ENCODE measurements around the gene TIGAR. TPM values are rescaled to one million over a fixed set of nuclear protein-coding genes. Genes with fewer than 3 reads are reported as not detected.

The TIGAR gene, protein sequence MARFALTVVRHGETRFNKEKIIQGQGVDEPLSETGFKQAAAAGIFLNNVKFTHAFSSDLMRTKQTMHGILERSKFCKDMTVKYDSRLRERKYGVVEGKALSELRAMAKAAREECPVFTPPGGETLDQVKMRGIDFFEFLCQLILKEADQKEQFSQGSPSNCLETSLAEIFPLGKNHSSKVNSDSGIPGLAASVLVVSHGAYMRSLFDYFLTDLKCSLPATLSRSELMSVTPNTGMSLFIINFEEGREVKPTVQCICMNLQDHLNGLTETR
- 24.5 and 28.8 TPM in 2 replicates for polyA plus RNA-seq (2011; rRNA removed)
- 8.7 and 14.2 TPM in 2 replicates for polyA minus RNA-seq (2011; rRNA and poly(A)+ RNA removed)

DNA sequence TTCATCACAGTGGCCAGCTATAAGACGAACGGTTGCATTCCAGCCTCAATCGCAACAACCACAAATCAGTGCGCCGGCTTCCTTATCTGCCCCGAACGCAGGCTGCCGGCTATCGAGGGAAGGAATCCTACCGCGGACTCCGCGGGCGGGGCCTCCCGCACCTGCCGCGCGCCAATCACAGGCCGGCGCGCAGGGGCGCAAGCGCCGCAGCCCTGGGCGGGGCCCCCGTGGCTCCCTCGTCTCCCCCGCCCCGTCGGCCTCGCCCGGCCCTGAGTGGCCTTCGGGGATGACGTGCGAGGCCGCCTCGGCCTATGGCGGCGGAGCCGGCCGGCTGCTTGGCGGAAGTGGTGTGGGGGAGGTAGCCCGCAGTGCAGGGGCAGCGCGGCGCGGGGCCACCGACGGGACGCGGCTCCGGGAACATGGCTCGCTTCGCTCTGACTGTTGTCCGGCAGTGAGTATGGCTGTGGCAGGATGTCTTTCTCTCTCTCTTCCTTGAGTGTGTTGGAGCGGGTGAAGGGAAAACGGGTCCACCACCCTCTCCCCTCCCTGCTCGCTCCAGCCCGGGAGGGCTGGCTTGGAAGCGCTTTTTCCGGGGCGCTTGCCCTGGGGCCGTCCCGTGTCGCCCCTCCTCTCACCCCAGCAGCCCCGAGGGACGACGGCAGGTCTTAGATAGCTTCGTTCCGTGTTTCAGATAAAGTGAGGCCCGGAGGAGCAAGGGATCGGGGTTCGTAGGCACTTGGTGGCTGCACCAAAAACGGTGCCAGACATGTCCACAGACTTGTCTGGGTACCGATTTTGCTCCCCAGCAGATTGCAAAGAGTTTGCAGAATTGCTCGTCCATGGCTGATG lies at the start of gene TIGAR:
Gene TIGAR, plus strand, starts transcription at position 361 of the 849 bp plus-strand sequence. Its CDS starts 59 bp downstream, at position 420.
- peak within 1 kb of the TSS; percentile 90 for H3K4me3 ChIP-seq (ENCODE audit: low read depth, low read length)
- H3K9me3 ChIP-seq (ENCODE audit: control insufficient read depth, insufficient read depth, low read length), result peaks cover 3% of the 10 kb centered on the region; the same call in 1 of the 2 replicates
- peak; percentile 80 for DNase-seq (ENCODE audit: low read depth, low spot score)
- no peaks in the 10 kb centered on the region for H3K27me3 ChIP-seq (ENCODE audit: control insufficient read depth, insufficient read depth, low read length)
- ChIA-PET POLR2A (no interaction called here), CTCF (no interaction called here)
- H3K27ac ChIP-seq (ENCODE audit: low read depth, low read length), result peak within 1 kb of the TSS; percentile 88
- TF ChIP-seq, protein P1, sequence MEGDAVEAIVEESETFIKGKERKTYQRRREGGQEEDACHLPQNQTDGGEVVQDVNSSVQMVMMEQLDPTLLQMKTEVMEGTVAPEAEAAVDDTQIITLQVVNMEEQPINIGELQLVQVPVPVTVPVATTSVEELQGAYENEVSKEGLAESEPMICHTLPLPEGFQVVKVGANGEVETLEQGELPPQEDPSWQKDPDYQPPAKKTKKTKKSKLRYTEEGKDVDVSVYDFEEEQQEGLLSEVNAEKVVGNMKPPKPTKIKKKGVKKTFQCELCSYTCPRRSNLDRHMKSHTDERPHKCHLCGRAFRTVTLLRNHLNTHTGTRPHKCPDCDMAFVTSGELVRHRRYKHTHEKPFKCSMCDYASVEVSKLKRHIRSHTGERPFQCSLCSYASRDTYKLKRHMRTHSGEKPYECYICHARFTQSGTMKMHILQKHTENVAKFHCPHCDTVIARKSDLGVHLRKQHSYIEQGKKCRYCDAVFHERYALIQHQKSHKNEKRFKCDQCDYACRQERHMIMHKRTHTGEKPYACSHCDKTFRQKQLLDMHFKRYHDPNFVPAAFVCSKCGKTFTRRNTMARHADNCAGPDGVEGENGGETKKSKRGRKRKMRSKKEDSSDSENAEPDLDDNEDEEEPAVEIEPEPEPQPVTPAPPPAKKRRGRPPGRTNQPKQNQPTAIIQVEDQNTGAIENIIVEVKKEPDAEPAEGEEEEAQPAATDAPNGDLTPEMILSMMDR (IDR thresholded peaks at IDR 0.05; ENCODE audit: low read depth, low read length), result no peak

DNA sequence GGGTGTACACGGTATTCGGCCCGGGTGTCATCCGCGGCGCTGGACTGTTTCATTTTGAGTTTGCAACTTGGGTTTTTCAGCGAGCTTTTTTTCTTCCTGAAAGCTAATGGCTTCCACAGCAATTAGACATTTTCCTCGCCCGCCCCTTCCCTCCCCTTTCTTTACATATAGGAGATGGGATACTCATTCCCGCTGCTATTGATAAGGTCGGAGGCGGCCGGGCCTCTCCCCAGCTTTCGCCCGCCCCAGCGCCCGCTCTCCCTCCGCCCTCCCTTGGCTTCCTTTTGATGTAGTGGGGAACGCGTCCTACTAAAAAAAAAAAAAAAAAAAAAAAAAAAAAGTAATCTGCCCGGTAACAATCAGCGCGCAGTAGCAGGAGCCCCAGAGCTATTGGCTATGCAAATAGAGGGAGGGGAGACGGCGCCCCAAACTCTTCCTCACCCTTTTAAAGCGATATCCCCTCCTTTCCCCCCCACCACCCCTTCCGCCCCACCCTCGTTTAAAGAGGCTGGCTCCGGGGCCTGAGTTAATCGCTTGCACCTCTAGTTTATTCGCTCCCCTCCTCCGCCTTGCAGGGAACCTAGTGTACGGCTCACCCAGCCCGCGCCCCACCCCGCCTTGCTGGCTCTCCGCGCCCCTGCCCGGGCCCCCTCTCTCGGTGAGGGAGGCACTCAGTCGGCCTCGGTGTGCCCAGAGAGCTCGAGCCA lies 49.1 kb upstream of the TIGAR start:
- peaks cover 88% of the 10 kb centered on the region for H3K27me3 ChIP-seq (ENCODE audit: control insufficient read depth, insufficient read depth, low read length)
- H3K27ac ChIP-seq (ENCODE audit: low read depth, low read length), result no peak overlapping the region
- peak overlapping the region; percentile 35 for H3K4me3 ChIP-seq (ENCODE audit: low read depth, low read length)
- DNase-seq (ENCODE audit: low read depth, low spot score), result no peak
- TF ChIP-seq, protein P1 (IDR thresholded peaks at IDR 0.05; ENCODE audit: low read depth, low read length), result no peak
- peaks cover 12% of the 10 kb centered on the region; the same call in 1 of the 2 replicates for H3K9me3 ChIP-seq (ENCODE audit: control insufficient read depth, insufficient read depth, low read length)
- ChIA-PET POLR2A (interaction anchor here (0.6 kb wide), 2 partner anchors 11 to 12 kb away, joined by 4 to 9 read pairs; no protein-coding TSS in a partner anchor), CTCF (interaction anchor here (0.6 to 1.6 kb wide), 4 partner anchors 164 to 972 kb away, joined by 3 to 6 read pairs (median 4); no protein-coding TSS in a partner anchor)

- peaks cover 88% of the 10 kb centered on the region for H3K27me3 ChIP-seq (ENCODE audit: control insufficient read depth, insufficient read depth, low read length)
- no peak overlapping the region for H3K27ac ChIP-seq (ENCODE audit: low read depth, low read length)
- peak overlapping the region; percentile 35; the same call in 1 of the 2 replicates for H3K4me3 ChIP-seq (ENCODE audit: low read depth, low read length)
- peaks cover 12% of the 10 kb centered on the region; the same call in 1 of the 2 replicates for H3K9me3 ChIP-seq (ENCODE audit: control insufficient read depth, insufficient read depth, low read length)
- DNase-seq (ENCODE audit: low read depth, low spot score), result no peak
- POLR2A ChIA-PET, result interaction anchor here (0.6 kb wide), 2 partner anchors 10 to 11 kb away, joined by 4 to 9 read pairs; no protein-coding TSS in a partner anchor
- TF ChIP-seq, protein P1 (IDR thresholded peaks at IDR 0.05; ENCODE audit: low read depth, low read length), result no peak
- CTCF ChIA-PET, result interaction anchor here (0.6 to 1.6 kb wide), 2 partner anchors 165 to 399 kb away, joined by 5 to 6 read pairs; no protein-coding TSS in a partner anchor
Observed at GRCh38 chr12:4272424-4273272, 48.4 kb upstream of the TIGAR start.

DNA sequence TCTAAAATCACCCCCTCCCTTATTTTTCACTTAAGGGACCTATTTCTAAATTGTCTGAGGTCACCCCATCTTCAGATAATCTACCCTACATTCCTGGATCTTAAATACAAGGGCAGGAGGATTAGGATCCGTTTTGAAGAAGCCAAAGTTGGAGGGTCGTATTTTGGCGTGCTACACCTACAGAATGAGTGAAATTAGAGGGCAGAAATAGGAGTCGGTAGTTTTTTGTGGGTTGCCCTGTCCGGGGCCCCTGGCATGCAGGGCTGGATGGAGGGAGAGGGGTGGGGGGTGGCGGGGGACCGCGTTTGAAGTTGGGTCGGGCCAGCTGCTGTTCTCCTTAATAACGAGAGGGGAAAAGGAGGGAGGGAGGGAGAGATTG lies 47.8 kb upstream of the TIGAR start:
- Histone ChIP-seq H3K27me3 (ENCODE audit: control insufficient read depth, insufficient read depth, low read length) (peaks cover 87% of the 10 kb centered on the region), H3K4me3 (ENCODE audit: low read depth, low read length) (no peak overlapping the region; the same call in 1 of the 2 replicates), H3K27ac (ENCODE audit: low read depth, low read length) (no peak overlapping the region), H3K9me3 (ENCODE audit: control insufficient read depth, insufficient read depth, low read length) (peaks cover 12% of the 10 kb centered on the region; the same call in 1 of the 2 replicates)
- POLR2A ChIA-PET, result no interaction called here
- CTCF ChIA-PET, result interaction anchor here (0.6 kb wide), 1 partner anchor 400 kb away, joined by 5 read pairs; no protein-coding TSS in a partner anchor
- no peak for DNase-seq (ENCODE audit: low read depth, low spot score)
- TF ChIP-seq, protein P1 (IDR thresholded peaks at IDR 0.05; ENCODE audit: low read depth, low read length), result no peak
